HepG2 (cell line): ENCODE measurements around the gene P3H4. TPM values are rescaled to one million over a fixed set of nuclear protein-coding genes. Genes with fewer than 3 reads are reported as not detected.

ENCODE experiments used
- ATF7-NPFF ChIP-seq: sonication (generic); formaldehyde crosslinking; IDR thresholded peaks from 2 replicates; pipeline ENCODE4 v1.8.1; 2023; ENCODE audit warnings: mild to moderate bottlenecking, low read depth, missing genetic modification reagents, moderate library complexity
- GLI4 ChIP-seq: sonication (generic); formaldehyde crosslinking; IDR thresholded peaks from 2 replicates; pipeline ENCODE4 v1.5.1; 2020; ENCODE audit warnings: missing genetic modification reagents, mild to moderate bottlenecking, moderate library complexity, borderline replicate concordance
- HINFP ChIP-seq: sonication (generic); formaldehyde crosslinking; IDR thresholded peaks from 2 replicates; pipeline ENCODE4 v1.4.0; 2020; ENCODE audit warnings: low read depth, mild to moderate bottlenecking, missing genetic modification reagents
- HNRNPUL1 ChIP-seq: fragments of 200-400 bp; formaldehyde crosslinking; IDR thresholded peaks from 2 replicates; pipeline ENCODE4 v1.6.1; 2017; ENCODE audit warnings: low read depth, mild to moderate bottlenecking, low read length, moderate library complexity
- MATR3 ChIP-seq: sonication (generic); formaldehyde crosslinking; IDR thresholded peaks from 2 replicates; pipeline ENCODE4 v1.4.0; 2020; ENCODE audit warnings: missing genetic modification reagents
- MIXL1 ChIP-seq: IDR thresholded peaks from 2 replicates; pipeline ENCODE4 v1.6.1; 2016
- NBN ChIP-seq: fragments of 450-650 bp; conservative IDR thresholded peaks from 2 replicates; pipeline ENCODE4 v1.6.1; 2017
- NCOA1 ChIP-seq: sonication (generic); formaldehyde crosslinking; IDR thresholded peaks from 2 replicates; pipeline ENCODE4 v1.9.0; 2021; ENCODE audit warnings: missing genetic modification reagents
- PRMT3 ChIP-seq: sonication (generic); formaldehyde crosslinking; IDR thresholded peaks from 2 replicates; pipeline ENCODE4 v1.8.1; 2022; ENCODE audit warnings: low read depth, mild to moderate bottlenecking, moderate library complexity, missing genetic modification reagents, borderline replicate concordance
- RNF2 ChIP-seq: fragments of 450-650 bp; conservative IDR thresholded peaks from 2 replicates; pipeline ENCODE4 v1.6.1; 2016; ENCODE audit warnings: low read depth
- SALL2 ChIP-seq: sonication (generic); formaldehyde crosslinking; IDR thresholded peaks from 2 replicates; pipeline ENCODE4 v1.8.1; 2023; ENCODE audit warnings: mild to moderate bottlenecking, missing genetic modification reagents, inconsistent platforms
- SOX5 ChIP-seq: IDR thresholded peaks from 2 replicates; pipeline ENCODE4 v1.6.1; 2016; ENCODE audit warnings: borderline replicate concordance
- XBP1 ChIP-seq: sonication (generic); formaldehyde crosslinking; IDR thresholded peaks from 2 replicates; pipeline ENCODE4 v1.5.0; 2020; ENCODE audit warnings: missing genetic modification reagents
- ZNF101 ChIP-seq: sonication (generic); formaldehyde crosslinking; IDR thresholded peaks from 2 replicates; pipeline ENCODE4 v1.4.0; 2020; ENCODE audit warnings: mild to moderate bottlenecking, low read depth, missing genetic modification reagents, borderline replicate concordance
- ZNF343 ChIP-seq: sonication (generic); formaldehyde crosslinking; IDR thresholded peaks from 2 replicates; pipeline ENCODE4 v1.4.0; 2020; ENCODE audit warnings: mild to moderate bottlenecking, missing genetic modification reagents
- ZNF672 ChIP-seq: sonication (generic); formaldehyde crosslinking; IDR thresholded peaks from 2 replicates; pipeline ENCODE4 v1.8.1; 2022; ENCODE audit warnings: missing genetic modification reagents
- ZNF768 ChIP-seq: sonication (generic); formaldehyde crosslinking; IDR thresholded peaks from 2 replicates; pipeline ENCODE4 v1.4.0; 2020; ENCODE audit warnings: missing genetic modification reagents
- ZZZ3 ChIP-seq: sonication (generic); formaldehyde crosslinking; IDR thresholded peaks from 2 replicates; pipeline ENCODE4 v1.4.0; 2020; ENCODE audit warnings: missing genetic modification reagents, mild to moderate bottlenecking, borderline replicate concordance
- polyA plus RNA-seq, 8 experiments: library from polyadenylated mRNA; depleted of rRNA in 3 of 8; stranded (reverse) in 7 of 8; unstranded in 1 of 8; fragments of >200 nt; fragmentation: Illumina TruSeq in 4 of 8; extraction: Trizol in 4 of 8; gene quantifications; 2 replicates each; pipeline versions ENCODE4 v1.2.1 to v1.2.3, GENCODE V29; 2011 to 2016; ENCODE audit warnings: low read depth in 4 of 8, missing spikeins in 1 of 8, mixed read lengths in 1 of 8; ENCODE audit not compliant: insufficient read depth in 1 of 8
- total RNA-seq, 5 experiments: library from RNA; depleted of rRNA; stranded (reverse); fragments of >200 nt; fragmentation: Illumina TruSeq; extraction: Trizol; gene quantifications; 2 replicates each; pipeline ENCODE4 v1.2.3, GENCODE V29; 2016; ENCODE audit warnings: low read depth in 1 of 5
- TF ChIP-seq, protein P1 (sequence below): sonication (generic); formaldehyde crosslinking; IDR thresholded peaks from 2 replicates; pipeline ENCODE4 v1.4.0; 2020; ENCODE audit warnings: missing genetic modification reagents, mild to moderate bottlenecking, borderline replicate concordance
- TF ChIP-seq, protein P2 (sequence below), 2 experiments: sonication (generic) in 1 of 2; formaldehyde crosslinking in 1 of 2; IDR thresholded peaks; 2 replicates each; pipeline versions ENCODE4 v1.5.1 to v1.6.1; 2011 to 2020; ENCODE audit warnings: borderline replicate concordance in 1 of 2, low read depth in 1 of 2, low read length in 1 of 2, mild to moderate bottlenecking in 1 of 2, missing genetic modification reagents in 1 of 2, moderate library complexity in 1 of 2
- TF ChIP-seq, protein P3 (sequence below): sonication (generic); formaldehyde crosslinking; IDR thresholded peaks from 2 replicates; pipeline ENCODE4 v1.4.0; 2020; ENCODE audit warnings: missing genetic modification reagents
- TF ChIP-seq, protein P4 (sequence below): sonication (generic); formaldehyde crosslinking; IDR thresholded peaks from 2 replicates; pipeline ENCODE4 v1.5.0; 2020; ENCODE audit warnings: missing genetic modification reagents

Gene P3H4
- total and polyA plus RNA-seq, 2 of the 13 experiments (the other 11 are each of a cell fraction or from before 2014, with no cell fraction given), result 37.1 to 50.6 TPM

- TF ChIP-seq SALL2 (CRISPR knock-in tag) (peak; percentile 42), NBN (no peak), NCOA1 (CRISPR knock-in tag) (no peak), MATR3 (no peak), RNF2 (no peak), HINFP (no peak), ZNF672 (no peak), ZNF101 (CRISPR knock-in tag) (0 out of 2 replicates have a peak, but pooled peaks have one; percentile 19), ZNF343 (CRISPR knock-in tag) (no peak; the same call in 1 of the 2 replicates), XBP1 (CRISPR knock-in tag) (no peak), GLI4 (CRISPR knock-in tag) (no peak), SOX5 (CRISPR knock-in tag) (no peak), PRMT3 (CRISPR knock-in tag) (no peak), HNRNPUL1 (no peak), ZNF768 (peak; percentile 30; the same call in 1 of the 2 replicates), ZZZ3 (CRISPR knock-in tag) (no peak), MIXL1 (CRISPR knock-in tag) (no peak), ATF7-NPFF (CRISPR knock-in tag) (no peak)
- TF ChIP-seq, protein P1, sequence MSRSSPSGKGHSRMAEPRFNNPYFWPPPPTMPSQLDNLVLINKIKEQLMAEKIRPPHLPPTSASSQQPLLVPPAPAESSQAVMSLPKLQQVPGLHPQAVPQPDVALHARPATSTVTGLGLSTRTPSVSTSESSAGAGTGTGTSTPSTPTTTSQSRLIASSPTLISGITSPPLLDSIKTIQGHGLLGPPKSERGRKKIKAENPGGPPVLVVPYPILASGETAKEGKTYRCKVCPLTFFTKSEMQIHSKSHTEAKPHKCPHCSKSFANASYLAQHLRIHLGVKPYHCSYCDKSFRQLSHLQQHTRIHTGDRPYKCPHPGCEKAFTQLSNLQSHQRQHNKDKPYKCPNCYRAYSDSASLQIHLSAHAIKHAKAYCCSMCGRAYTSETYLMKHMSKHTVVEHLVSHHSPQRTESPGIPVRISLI (CRISPR knock-in tag), result no peak
- TF ChIP-seq, protein P2, sequence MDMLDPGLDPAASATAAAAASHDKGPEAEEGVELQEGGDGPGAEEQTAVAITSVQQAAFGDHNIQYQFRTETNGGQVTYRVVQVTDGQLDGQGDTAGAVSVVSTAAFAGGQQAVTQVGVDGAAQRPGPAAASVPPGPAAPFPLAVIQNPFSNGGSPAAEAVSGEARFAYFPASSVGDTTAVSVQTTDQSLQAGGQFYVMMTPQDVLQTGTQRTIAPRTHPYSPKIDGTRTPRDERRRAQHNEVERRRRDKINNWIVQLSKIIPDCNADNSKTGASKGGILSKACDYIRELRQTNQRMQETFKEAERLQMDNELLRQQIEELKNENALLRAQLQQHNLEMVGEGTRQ (IDR thresholded peaks at IDR 0.05; ENCODE audit: low read depth, low read length), result no peak
- TF ChIP-seq, protein P2 (CRISPR knock-in tag; IDR thresholded peaks at IDR 0.05; ENCODE audit: borderline replicate concordance), result no peak
- TF ChIP-seq, protein P3, sequence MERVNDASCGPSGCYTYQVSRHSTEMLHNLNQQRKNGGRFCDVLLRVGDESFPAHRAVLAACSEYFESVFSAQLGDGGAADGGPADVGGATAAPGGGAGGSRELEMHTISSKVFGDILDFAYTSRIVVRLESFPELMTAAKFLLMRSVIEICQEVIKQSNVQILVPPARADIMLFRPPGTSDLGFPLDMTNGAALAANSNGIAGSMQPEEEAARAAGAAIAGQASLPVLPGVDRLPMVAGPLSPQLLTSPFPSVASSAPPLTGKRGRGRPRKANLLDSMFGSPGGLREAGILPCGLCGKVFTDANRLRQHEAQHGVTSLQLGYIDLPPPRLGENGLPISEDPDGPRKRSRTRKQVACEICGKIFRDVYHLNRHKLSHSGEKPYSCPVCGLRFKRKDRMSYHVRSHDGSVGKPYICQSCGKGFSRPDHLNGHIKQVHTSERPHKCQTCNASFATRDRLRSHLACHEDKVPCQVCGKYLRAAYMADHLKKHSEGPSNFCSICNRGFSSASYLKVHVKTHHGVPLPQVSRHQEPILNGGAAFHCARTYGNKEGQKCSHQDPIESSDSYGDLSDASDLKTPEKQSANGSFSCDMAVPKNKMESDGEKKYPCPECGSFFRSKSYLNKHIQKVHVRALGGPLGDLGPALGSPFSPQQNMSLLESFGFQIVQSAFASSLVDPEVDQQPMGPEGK (CRISPR knock-in tag), result peak; percentile 61
- TF ChIP-seq, protein P4, sequence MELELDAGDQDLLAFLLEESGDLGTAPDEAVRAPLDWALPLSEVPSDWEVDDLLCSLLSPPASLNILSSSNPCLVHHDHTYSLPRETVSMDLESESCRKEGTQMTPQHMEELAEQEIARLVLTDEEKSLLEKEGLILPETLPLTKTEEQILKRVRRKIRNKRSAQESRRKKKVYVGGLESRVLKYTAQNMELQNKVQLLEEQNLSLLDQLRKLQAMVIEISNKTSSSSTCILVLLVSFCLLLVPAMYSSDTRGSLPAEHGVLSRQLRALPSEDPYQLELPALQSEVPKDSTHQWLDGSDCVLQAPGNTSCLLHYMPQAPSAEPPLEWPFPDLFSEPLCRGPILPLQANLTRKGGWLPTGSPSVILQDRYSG (CRISPR knock-in tag), result no peak
Measured at GRCh38 chr17:41792845-41793783, 18.6 kb downstream of the P3H4 start (continued).
